ENCODE data around the gene IGSF9B.

DNA sequence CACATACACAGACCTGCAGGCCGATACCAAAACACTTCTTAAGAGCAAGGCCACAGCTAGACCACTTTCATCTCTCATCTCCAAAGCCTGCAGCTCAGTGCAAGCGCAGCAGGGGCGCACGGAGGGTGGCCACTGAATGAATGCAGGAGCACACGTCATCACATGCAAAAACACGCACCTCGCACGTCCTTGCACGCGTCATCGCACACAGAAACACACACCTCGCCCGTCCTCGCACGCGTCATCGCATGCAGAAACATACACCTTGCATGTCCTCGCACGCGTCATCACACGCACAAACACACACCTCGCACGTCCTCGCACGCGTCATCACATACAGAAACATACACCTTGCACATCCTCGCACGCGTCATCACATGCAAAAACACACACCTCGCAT lies 17.2 kb downstream of the IGSF9B start:
- TF ChIP-seq, protein P1, sequence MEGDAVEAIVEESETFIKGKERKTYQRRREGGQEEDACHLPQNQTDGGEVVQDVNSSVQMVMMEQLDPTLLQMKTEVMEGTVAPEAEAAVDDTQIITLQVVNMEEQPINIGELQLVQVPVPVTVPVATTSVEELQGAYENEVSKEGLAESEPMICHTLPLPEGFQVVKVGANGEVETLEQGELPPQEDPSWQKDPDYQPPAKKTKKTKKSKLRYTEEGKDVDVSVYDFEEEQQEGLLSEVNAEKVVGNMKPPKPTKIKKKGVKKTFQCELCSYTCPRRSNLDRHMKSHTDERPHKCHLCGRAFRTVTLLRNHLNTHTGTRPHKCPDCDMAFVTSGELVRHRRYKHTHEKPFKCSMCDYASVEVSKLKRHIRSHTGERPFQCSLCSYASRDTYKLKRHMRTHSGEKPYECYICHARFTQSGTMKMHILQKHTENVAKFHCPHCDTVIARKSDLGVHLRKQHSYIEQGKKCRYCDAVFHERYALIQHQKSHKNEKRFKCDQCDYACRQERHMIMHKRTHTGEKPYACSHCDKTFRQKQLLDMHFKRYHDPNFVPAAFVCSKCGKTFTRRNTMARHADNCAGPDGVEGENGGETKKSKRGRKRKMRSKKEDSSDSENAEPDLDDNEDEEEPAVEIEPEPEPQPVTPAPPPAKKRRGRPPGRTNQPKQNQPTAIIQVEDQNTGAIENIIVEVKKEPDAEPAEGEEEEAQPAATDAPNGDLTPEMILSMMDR (IDR thresholded peaks at IDR 0.05), result no peak
- no peak for TF ChIP-seq POLR2A (IDR thresholded peaks at IDR 0.05)

Data from heart left ventricle (tissue), 13 donors.